HG03039 (cell line): ENCODE data around the gene ZNF74.
"Not testable (repeated sequence)": the region's sequence is repeated elsewhere in the genome, so short reads cannot be mapped to it uniquely, and the experiment has no call there.

Source experiments
- ATAC-seq: cut with Tn5 transposase; IDR thresholded peaks from one replicate; pipeline ENCODE4 v1.9.1; 2021; ENCODE audit warnings: mild to moderate bottlenecking, moderate library complexity; ENCODE audit not compliant: unreplicated experiment

ZNF74 gene

GRCh38 chr22:20399866-20400605, 6.1 kb downstream of the ZNF74 start:
- ATAC-seq = no peak

GRCh38 chr22:20400606-20401375, 6.8 kb downstream of the ZNF74 start:
- ATAC-seq = no peak

- ATAC-seq = no peak
Measured at GRCh38 chr22:20401376-20402014, 7.5 kb downstream of the ZNF74 start.

- no peak for ATAC-seq
Measured at GRCh38 chr22:20402960-20403778, 9.2 kb downstream of the ZNF74 start.

GRCh38 chr22:20403779-20404140, 9.8 kb downstream of the ZNF74 start:
- no peak for ATAC-seq

GRCh38 chr22:20404881-20405280, 10.9 kb downstream of the ZNF74 start:
- ATAC-seq = no peak

- ATAC-seq = no peak
Measured at GRCh38 chr22:20405291-20405930, 11.5 kb downstream of the ZNF74 start.

GRCh38 chr22:20405931-20406685, 12.2 kb downstream of the ZNF74 start:
- no peak for ATAC-seq

GRCh38 chr22:20406686-20407408, 12.9 kb downstream of the ZNF74 start:
- ATAC-seq = no peak

GRCh38 chr22:20407829-20408228, 13.9 kb downstream of the ZNF74 start:
- ATAC-seq = no peak

- ATAC-seq = no peak
Measured at GRCh38 chr22:20408891-20409290, 14.9 kb downstream of the ZNF74 start.

- not testable (repeated sequence) for ATAC-seq
Measured at GRCh38 chr22:20409385-20409784, 15.4 kb downstream of the ZNF74 start.

GRCh38 chr22:20412474-20413216, 18.7 kb downstream of the ZNF74 start:
- no peak for ATAC-seq

GRCh38 chr22:20413217-20414058, 19.5 kb downstream of the ZNF74 start:
- no peak for ATAC-seq

GRCh38 chr22:20414059-20414440, 20.1 kb downstream of the ZNF74 start:
- ATAC-seq = no peak

GRCh38 chr22:20414450-20414849, 20.5 kb downstream of the ZNF74 start:
- no peak for ATAC-seq

GRCh38 chr22:20415241-20415640, 21.3 kb downstream of the ZNF74 start:
- not testable (repeated sequence) for ATAC-seq

- not testable (repeated sequence) for ATAC-seq
Measured at GRCh38 chr22:20415699-20416098, 21.7 kb downstream of the ZNF74 start.
